Measurements from ENCODE around the gene PACS1.

Gene PACS1

DNA sequence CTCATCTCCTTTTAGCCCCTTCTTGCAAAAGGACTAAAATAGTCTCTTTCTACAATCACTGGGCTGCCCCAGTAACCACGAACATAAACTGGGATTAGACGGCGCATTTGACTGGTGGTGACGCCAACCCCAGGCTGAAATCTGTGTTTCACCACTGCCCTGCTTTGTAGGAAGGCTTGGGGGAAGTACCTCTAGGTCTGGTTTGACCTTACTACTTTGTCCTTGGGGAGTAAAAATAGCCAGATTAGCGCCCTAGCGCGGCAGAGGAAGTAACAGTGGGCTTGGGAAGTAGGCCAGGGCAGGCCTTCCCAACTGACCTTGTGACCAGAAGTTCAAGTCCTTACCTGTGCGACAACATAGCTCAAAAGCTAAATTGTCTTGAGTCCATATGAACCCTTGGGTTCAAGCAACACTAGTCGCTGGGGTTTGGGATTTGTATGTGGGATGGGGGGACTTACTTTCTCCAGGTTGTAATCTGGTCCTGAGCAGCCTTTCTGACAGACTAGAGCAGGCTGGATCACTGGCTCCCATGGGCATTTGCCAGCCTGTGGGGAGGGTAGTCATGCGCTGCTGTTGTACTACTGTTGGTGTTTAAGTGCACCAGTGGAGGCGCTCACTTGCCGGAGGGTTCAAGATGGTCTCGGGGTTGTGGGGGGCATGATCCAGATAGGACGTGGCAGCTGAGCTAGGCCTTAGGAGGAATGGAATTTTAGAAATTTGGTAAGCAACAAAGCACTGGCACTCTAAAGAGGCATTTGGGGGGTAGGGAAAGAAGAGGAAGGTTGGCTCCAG is 953 bp upstream of the PACS1 start:
- Histone ChIP-seq H3K4me3 (ENCODE audit: low read length) (no peak overlapping the region), H3K27me3 (ENCODE audit: insufficient read depth, low read length, poor library complexity) (no peaks in the 10 kb centered on the region), H3K4me2 (ENCODE audit: low read length) (peak overlapping the region; percentile 21), H4K8ac (ENCODE audit: low read depth, low read length) (no peak overlapping the region), H2AK5ac (ENCODE audit: low read length) (peak overlapping the region; percentile 57), H3K36me3 (ENCODE audit: control insufficient read depth, insufficient read depth, low read length) (peaks cover 5% of the 10 kb centered on the region), H3K4ac (ENCODE audit: low read depth, low read length) (no peak overlapping the region), H2BK120ac (ENCODE audit: low read depth, low read length) (no peak overlapping the region), H2BK5ac (ENCODE audit: low read length) (no peak overlapping the region), H3K18ac (ENCODE audit: low read length) (peak overlapping the region; percentile 91), H2BK15ac (replicated peaks; ENCODE audit: low read depth) (no peak overlapping the region), H3K79me2 (ENCODE audit: control insufficient read depth, insufficient read depth, low read length) (peaks cover 12% of the 10 kb centered on the region), H3K9ac (ENCODE audit: low read length) (peak overlapping the region; percentile 87), H3K27ac (ENCODE audit: low read depth, low read length) (peak overlapping the region; percentile 95), H3K23ac (ENCODE audit: low read length) (no peak overlapping the region), H3K56ac (ENCODE audit: low read length) (peak overlapping the region; percentile 60), H3K4me1 (ENCODE audit: control insufficient read depth, low read depth, low read length) (peaks cover 6% of the 10 kb centered on the region), H3K79me1 (ENCODE audit: low read length) (peaks cover 9% of the 10 kb centered on the region), H4K5ac (ENCODE audit: low read length) (no peak overlapping the region)
- WGBS (ENCODE audit: extremely low coverage, insufficient coverage, low lambda C conversion rate) = no CpG with 5 or more reads among the region's 14 CpGs
- DNase-seq = peak; percentile 85

DNA sequence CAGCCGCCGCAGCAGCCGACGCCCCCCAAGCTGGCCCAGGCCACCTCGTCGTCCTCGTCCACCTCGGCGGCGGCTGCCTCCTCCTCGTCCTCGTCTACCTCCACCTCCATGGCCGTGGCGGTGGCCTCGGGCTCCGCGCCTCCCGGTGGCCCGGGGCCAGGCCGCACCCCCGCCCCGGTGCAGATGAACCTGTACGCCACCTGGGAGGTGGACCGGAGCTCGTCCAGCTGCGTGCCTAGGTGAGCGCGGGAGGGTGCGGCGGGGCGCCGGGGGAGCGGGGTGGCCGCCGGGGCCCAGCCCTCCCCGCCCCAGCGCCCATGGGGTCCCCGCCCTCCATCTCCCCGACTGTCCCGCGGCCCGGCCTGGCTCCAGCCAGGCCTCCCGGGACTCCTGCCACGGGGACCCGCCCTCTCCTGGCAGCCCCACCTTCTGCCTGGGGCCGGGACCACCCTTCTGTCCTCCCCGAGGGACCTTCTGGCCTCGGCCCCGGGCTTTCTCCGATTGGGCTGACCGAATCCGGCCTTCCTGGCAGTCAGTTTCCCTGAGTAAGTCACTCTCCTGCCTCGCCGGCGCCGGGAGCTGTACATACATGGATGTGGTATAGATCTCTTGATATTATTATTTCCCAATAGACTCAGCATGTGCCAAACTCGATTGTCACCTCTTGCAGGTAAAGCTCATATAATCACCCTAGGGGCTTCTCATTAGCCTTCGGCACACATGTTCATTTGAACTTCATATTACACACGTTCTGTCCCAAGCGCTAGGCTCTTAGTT is 720 bp downstream of the PACS1 start:
- H3K4ac ChIP-seq (ENCODE audit: low read depth, low read length) = peak overlapping the region; percentile 82
- H3K4me2 ChIP-seq (ENCODE audit: low read length) = peak overlapping the region; percentile 52
- no peak overlapping the region for H4K8ac ChIP-seq (ENCODE audit: low read depth, low read length)
- H2BK15ac ChIP-seq (replicated peaks; ENCODE audit: low read depth) = no peak overlapping the region
- H3K23ac ChIP-seq (ENCODE audit: low read length) = peak overlapping the region; percentile 38
- H3K4me3 ChIP-seq (ENCODE audit: low read length) = peak overlapping the region; percentile 56
- H3K4me1 ChIP-seq (ENCODE audit: control insufficient read depth, low read depth, low read length) = peaks cover 6% of the 10 kb centered on the region
- peak; percentile 36 for DNase-seq
- peak overlapping the region; percentile 87 for H3K9ac ChIP-seq (ENCODE audit: low read length)
- H4K5ac ChIP-seq (ENCODE audit: low read length) = no peak overlapping the region
- no peak overlapping the region for H2BK5ac ChIP-seq (ENCODE audit: low read length)
- no peak overlapping the region for H2BK120ac ChIP-seq (ENCODE audit: low read depth, low read length)
- peaks cover 11% of the 10 kb centered on the region for H3K79me1 ChIP-seq (ENCODE audit: low read length)
- peaks cover 5% of the 10 kb centered on the region for H3K36me3 ChIP-seq (ENCODE audit: control insufficient read depth, insufficient read depth, low read length)
- peaks cover 12% of the 10 kb centered on the region for H3K79me2 ChIP-seq (ENCODE audit: control insufficient read depth, insufficient read depth, low read length)
- no peaks in the 10 kb centered on the region for H3K27me3 ChIP-seq (ENCODE audit: insufficient read depth, low read length, poor library complexity)
- H3K18ac ChIP-seq (ENCODE audit: low read length) = peak overlapping the region; percentile 91
- H2AK5ac ChIP-seq (ENCODE audit: low read length) = no peak overlapping the region
- no CpG with 5 or more reads among the region's 60 CpGs for WGBS (ENCODE audit: extremely low coverage, insufficient coverage, low lambda C conversion rate)
- peak overlapping the region; percentile 94 for H3K56ac ChIP-seq (ENCODE audit: low read length)
- peak overlapping the region; percentile 95 for H3K27ac ChIP-seq (ENCODE audit: low read depth, low read length)

DNA sequence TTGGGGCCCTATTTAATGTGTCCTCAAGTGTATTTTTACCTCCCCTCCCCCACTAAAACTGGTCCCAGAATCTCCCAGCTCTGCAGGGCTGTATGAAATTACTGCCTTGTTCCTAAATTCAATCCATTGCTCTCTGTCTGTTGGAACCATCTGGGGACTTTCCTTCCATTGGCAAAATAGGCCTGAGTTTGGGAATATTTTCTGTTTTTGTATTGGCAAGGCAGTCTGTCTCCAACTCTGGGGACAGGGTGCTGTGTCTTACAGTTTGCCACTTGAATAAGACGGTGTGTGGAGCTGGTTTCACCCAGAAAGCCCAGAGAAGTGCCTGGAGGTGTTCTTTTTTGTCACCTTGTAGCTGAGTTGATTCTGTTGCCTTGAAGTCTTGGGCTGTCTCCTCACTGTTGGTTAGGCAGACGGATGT is 1.3 kb downstream of the PACS1 start:
- Histone ChIP-seq H3K9ac (ENCODE audit: low read length) (peak overlapping the region; percentile 87), H3K79me2 (ENCODE audit: control insufficient read depth, insufficient read depth, low read length) (peaks cover 12% of the 10 kb centered on the region), H3K79me1 (ENCODE audit: low read length) (peaks cover 11% of the 10 kb centered on the region), H2BK5ac (ENCODE audit: low read length) (no peak overlapping the region), H3K4me1 (ENCODE audit: control insufficient read depth, low read depth, low read length) (peaks cover 6% of the 10 kb centered on the region), H3K36me3 (ENCODE audit: control insufficient read depth, insufficient read depth, low read length) (peaks cover 5% of the 10 kb centered on the region), H3K18ac (ENCODE audit: low read length) (peak overlapping the region; percentile 16), H3K4me3 (ENCODE audit: low read length) (peak overlapping the region; percentile 56), H3K23ac (ENCODE audit: low read length) (no peak overlapping the region), H2BK120ac (ENCODE audit: low read depth, low read length) (no peak overlapping the region), H3K56ac (ENCODE audit: low read length) (peak overlapping the region; percentile 94), H4K5ac (ENCODE audit: low read length) (no peak overlapping the region), H3K4me2 (ENCODE audit: low read length) (peak overlapping the region; percentile 47), H3K27me3 (ENCODE audit: insufficient read depth, low read length, poor library complexity) (no peaks in the 10 kb centered on the region), H2AK5ac (ENCODE audit: low read length) (no peak overlapping the region), H3K4ac (ENCODE audit: low read depth, low read length) (no peak overlapping the region), H2BK15ac (replicated peaks; ENCODE audit: low read depth) (no peak overlapping the region), H3K27ac (ENCODE audit: low read depth, low read length) (no peak overlapping the region), H4K8ac (ENCODE audit: low read depth, low read length) (no peak overlapping the region)
- DNase-seq = no peak
- no CpG with 5 or more reads among the region's 2 CpGs for WGBS (ENCODE audit: extremely low coverage, insufficient coverage, low lambda C conversion rate)

DNA sequence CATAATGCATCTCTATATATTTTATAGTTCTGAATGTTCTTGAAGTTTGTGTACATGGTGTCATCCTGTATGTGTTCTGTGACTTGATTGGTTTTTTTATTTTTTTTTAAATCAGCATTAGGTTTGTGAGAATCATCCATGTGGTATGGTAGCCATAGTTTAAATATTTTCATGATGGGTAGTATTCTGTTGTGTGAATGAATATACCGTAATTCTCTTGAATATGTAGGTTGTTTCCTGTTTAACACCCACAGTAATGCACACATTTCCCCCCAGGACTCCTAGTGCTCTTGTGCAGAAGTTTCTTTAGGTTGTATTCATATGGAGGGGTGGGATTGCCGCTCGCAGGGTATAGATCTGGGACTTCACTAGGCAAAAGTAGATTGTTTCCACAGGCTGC is 2.0 kb downstream of the PACS1 start:
- no peak overlapping the region for H3K9ac ChIP-seq (ENCODE audit: low read length)
- H4K5ac ChIP-seq (ENCODE audit: low read length) = no peak overlapping the region
- H3K79me1 ChIP-seq (ENCODE audit: low read length) = peaks cover 16% of the 10 kb centered on the region
- H2AK5ac ChIP-seq (ENCODE audit: low read length) = no peak overlapping the region
- DNase-seq = no peak
- peaks cover 6% of the 10 kb centered on the region for H3K4me1 ChIP-seq (ENCODE audit: control insufficient read depth, low read depth, low read length)
- H3K23ac ChIP-seq (ENCODE audit: low read length) = no peak overlapping the region
- whole genome bisulfite sequencing (ENCODE audit: extremely low coverage, insufficient coverage, low lambda C conversion rate) = no CpG with 5 or more reads among the region's 3 CpGs
- H3K4ac ChIP-seq (ENCODE audit: low read depth, low read length) = no peak overlapping the region
- H3K4me3 ChIP-seq (ENCODE audit: low read length) = no peak overlapping the region
- peaks cover 15% of the 10 kb centered on the region for H3K79me2 ChIP-seq (ENCODE audit: control insufficient read depth, insufficient read depth, low read length)
- no peak overlapping the region for H4K8ac ChIP-seq (ENCODE audit: low read depth, low read length)
- no peaks in the 10 kb centered on the region for H3K27me3 ChIP-seq (ENCODE audit: insufficient read depth, low read length, poor library complexity)
- no peak overlapping the region for H2BK120ac ChIP-seq (ENCODE audit: low read depth, low read length)
- no peak overlapping the region for H3K27ac ChIP-seq (ENCODE audit: low read depth, low read length)
- peaks cover 5% of the 10 kb centered on the region for H3K36me3 ChIP-seq (ENCODE audit: control insufficient read depth, insufficient read depth, low read length)
- H2BK5ac ChIP-seq (ENCODE audit: low read length) = no peak overlapping the region
- no peak overlapping the region for H3K18ac ChIP-seq (ENCODE audit: low read length)
- H3K4me2 ChIP-seq (ENCODE audit: low read length) = no peak overlapping the region
- no peak overlapping the region for H2BK15ac ChIP-seq (replicated peaks; ENCODE audit: low read depth)
- no peak overlapping the region for H3K56ac ChIP-seq (ENCODE audit: low read length)

DNA sequence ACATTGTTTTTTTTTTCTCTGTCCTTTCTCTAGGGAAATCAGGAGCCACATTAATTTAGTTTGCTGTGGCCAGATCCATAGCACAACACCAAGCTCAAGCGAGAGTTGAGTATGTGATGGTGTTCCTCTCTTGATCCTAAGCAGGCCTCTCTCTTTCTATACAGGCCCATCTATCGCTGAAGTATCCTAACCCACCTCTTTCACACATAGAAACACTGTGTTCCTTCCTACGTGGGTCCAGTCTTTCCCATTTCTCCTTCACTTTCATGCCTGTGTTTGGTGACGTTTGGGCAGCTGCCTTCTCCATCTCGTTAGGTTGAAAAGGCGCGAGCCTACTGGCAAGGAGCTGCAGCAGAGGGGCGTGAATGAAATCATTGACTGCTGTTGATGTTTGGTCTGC is 2.4 kb downstream of the PACS1 start:
- Histone ChIP-seq H2AK5ac (ENCODE audit: low read length) (no peak overlapping the region), H3K27ac (ENCODE audit: low read depth, low read length) (no peak overlapping the region), H3K4me3 (ENCODE audit: low read length) (no peak overlapping the region), H3K4me1 (ENCODE audit: control insufficient read depth, low read depth, low read length) (peaks cover 6% of the 10 kb centered on the region), H3K23ac (ENCODE audit: low read length) (no peak overlapping the region), H3K4ac (ENCODE audit: low read depth, low read length) (no peak overlapping the region), H3K27me3 (ENCODE audit: insufficient read depth, low read length, poor library complexity) (no peaks in the 10 kb centered on the region), H4K8ac (ENCODE audit: low read depth, low read length) (no peak overlapping the region), H3K56ac (ENCODE audit: low read length) (no peak overlapping the region), H2BK15ac (replicated peaks; ENCODE audit: low read depth) (no peak overlapping the region), H4K5ac (ENCODE audit: low read length) (no peak overlapping the region), H3K18ac (ENCODE audit: low read length) (no peak overlapping the region), H3K9ac (ENCODE audit: low read length) (peak overlapping the region; percentile 4), H3K36me3 (ENCODE audit: control insufficient read depth, insufficient read depth, low read length) (peaks cover 3% of the 10 kb centered on the region), H2BK5ac (ENCODE audit: low read length) (no peak overlapping the region), H3K79me2 (ENCODE audit: control insufficient read depth, insufficient read depth, low read length) (peaks cover 15% of the 10 kb centered on the region), H2BK120ac (ENCODE audit: low read depth, low read length) (no peak overlapping the region), H3K4me2 (ENCODE audit: low read length) (no peak overlapping the region), H3K79me1 (ENCODE audit: low read length) (peaks cover 16% of the 10 kb centered on the region)
- no CpG with 5 or more reads among the region's 8 CpGs for WGBS (ENCODE audit: extremely low coverage, insufficient coverage, low lambda C conversion rate)
- DNase-seq = no peak

All from mesendoderm (in vitro differentiated cells).